HT-29 (cell line): ENCODE results near the gene SMU1. TPM values are rescaled to one million over a fixed set of nuclear protein-coding genes. Genes with fewer than 3 reads are reported as not detected.
A peak's percentile ranks its signal among the peaks of the same experiment; 100 is the strongest.

Experiments used
- DNase-seq: peaks from one replicate; pipeline ENCODE4 v3.0.0-alpha.2; 2015; ENCODE audit warnings: low spot score
- total RNA-seq: library from RNA; depleted of rRNA; stranded (reverse); fragments of >200 nt; shearing (Covaris generic); gene quantifications from 2 replicates; pipeline ENCODE4 v1.2.3, GENCODE V29; 2014; rRNA removed

Gene SMU1
- 11.5 and 11.8 TPM in 2 replicates for total RNA-seq

- DNase-seq, result peak; percentile 97
Measured at GRCh38 chr9:33076046-33077004, at the start of gene SMU1. Gene SMU1 (minus strand): TSS chr9:33076674. CDS start chr9:33076608, 66 bp downstream.

DNA sequence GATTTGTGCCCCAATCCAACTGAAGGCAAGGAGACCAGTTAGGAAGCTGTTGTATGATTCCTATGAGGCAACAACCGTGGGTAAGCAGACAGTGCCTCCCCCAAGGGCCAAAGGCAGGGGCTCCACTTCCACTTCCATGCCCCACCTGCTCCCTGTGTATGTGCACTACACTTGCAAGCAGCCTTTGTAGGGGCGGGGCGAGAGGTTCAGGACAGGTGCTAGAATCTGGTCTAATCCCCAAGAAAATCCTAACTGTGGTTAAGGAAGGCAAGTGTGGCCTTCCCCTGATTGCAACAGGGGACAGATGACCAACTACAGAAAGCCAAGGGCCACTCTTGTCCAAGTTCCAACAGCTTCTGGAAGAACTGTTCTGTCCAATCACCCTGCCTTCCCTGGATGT is 49.0 kb upstream of the SMU1 start:
- DNase-seq, result no peak

GRCh38 chr9:33124751-33125381 is 48.4 kb upstream of the SMU1 start:
- DNase-seq, result no peak

GRCh38 chr9:33124046-33124445 is 47.6 kb upstream of the SMU1 start:
- DNase-seq, result no peak

GRCh38 chr9:33123407-33124031 is 47.0 kb upstream of the SMU1 start:
- no peak for DNase-seq

GRCh38 chr9:33120620-33121019 is 44.1 kb upstream of the SMU1 start:
- DNase-seq, result no peak

DNA sequence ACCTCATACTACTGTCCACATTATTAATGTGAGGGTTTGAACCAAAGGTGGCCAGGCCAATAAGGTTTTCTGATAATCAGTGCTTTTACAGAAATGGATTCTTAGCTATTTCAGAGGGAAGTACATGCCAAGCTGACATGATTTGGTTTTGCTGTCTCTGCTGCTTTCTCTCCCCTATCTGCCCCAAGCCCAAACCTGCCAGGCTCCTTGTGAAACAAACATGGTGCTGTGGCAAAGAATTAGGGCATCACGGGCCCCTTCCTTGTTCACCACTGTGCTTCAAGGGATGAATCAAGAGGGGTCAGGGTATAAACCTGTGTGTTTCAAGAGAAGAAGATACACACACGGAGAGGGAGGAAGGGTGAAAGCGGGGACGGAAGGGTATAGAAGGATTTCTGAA is 41.3 kb upstream of the SMU1 start:
- no peak for DNase-seq

- no peak for DNase-seq
Measured at GRCh38 chr9:33117306-33117705, 40.8 kb upstream of the SMU1 start.

- DNase-seq, result no peak
Measured at GRCh38 chr9:33116860-33117259, 40.4 kb upstream of the SMU1 start.

DNA sequence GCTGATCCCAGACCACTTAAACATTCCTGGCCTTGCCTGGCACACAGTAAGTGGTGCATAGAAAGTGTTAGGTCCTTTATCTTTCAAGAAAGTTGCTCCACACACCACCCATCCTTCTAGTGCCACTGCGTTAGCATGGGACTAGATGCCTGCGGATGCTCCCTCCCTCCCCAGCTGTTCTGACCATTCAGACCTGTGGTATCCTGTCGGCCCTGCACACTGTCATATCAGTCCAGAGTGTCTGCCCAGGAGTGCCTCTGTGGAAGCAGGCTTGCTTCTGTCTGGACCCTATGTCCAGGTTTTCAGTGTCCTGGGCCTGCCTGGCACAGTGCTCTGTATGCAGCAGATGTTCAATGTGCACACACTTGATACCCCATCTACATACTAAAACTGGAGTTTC is 38.3 kb upstream of the SMU1 start:
- DNase-seq, result no peak

- no peak for DNase-seq
Measured at GRCh38 chr9:33113799-33114547, 37.5 kb upstream of the SMU1 start.

DNA sequence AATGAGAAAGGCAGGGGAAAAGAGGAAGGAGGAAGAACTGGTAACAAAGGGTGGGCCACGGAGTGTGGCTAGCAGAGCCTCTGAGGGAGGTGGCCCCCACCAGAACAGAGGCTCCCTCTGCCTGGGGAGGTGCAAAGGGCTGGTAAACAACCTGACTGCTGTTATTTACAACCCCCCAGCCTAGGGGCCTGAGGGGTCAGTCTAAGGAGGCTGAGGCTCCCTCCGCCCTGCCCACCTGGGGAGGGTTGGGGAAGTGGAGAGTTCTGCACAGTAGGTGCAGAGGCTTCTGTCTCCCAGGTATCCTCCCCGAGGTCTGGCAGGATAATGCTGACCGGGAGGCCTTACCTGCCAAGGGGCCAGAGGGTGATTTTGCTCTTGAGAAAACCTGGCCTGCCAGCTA is 35.6 kb upstream of the SMU1 start:
- no peak for DNase-seq

GRCh38 chr9:33111631-33112030 is 35.2 kb upstream of the SMU1 start:
- DNase-seq, result no peak

- DNase-seq, result no peak
Measured at GRCh38 chr9:33110686-33111085, 34.2 kb upstream of the SMU1 start.

DNA sequence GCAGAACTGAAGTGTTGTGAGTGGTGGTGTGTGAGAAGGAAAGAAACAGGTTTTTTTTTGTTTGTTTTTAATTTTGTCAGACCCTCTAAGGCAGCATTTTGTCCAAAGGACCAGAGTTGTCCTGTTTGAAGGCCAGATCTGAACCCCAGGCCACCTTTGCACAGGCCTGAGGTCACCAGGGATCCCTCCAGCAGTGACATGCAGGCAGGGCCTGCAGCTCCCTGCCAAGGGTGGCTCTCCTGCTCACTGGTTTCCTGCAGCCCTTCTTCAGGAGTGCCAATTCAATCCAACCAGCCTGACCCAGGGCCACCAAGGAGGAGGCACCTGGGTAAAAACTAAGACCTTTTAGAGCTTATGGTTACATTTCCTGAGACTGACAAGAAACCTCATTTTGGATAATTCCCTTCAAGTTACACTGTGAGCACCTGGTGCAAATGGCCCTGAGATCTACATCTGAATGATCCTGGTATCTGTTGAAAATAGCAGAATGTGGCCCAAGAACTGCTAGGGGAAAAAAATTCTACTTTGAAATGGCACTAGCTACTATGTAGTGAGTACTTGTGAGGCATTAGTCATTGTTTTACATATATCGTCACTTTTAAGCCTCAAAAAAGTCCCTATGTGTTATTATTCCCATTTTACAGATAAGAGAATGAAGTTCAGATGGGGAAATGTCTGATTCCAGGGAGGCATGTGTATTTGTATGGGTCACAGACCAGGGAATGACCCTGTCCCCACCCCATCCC is 33.5 kb upstream of the SMU1 start:
- DNase-seq, result no peak

DNA sequence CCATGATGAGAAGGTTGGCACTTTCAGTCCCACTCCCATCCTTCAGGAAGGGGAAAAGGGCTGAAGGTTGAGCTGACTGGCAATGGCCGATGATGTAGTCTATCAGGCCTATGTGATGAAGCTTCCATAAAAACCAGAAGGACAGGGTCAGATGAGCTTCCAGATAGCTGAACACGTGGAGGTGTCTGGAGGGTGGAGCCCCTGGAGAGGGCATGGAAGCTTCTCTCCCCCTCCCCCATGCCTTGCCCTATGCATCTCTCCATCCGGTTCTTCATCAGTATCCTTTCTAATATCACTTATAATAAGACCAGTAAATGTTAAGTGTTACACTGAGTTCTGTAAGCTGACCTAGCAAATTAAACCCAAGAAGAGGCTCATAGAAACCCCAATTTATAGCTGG is 32.6 kb upstream of the SMU1 start:
- DNase-seq, result no peak

DNA sequence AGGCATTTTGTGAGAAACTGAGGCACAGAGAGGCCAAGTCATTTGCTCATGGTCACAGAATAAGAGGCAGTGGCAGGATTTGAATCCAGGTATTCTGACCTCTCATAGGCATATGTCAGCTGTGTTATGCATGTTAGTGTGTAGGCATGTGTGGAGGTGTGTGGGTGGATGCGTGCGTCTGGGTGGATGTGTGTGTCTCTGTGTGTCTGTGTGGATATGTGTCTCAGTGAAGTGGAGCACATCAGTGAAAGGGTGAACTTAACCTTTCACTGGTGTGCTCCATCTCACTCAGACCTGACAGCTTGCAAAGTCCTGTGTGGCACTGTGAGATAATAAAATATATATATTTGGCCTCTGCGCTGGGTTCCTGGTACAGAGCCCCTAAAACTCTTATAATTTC is 32.0 kb upstream of the SMU1 start:
- DNase-seq, result no peak

DNA sequence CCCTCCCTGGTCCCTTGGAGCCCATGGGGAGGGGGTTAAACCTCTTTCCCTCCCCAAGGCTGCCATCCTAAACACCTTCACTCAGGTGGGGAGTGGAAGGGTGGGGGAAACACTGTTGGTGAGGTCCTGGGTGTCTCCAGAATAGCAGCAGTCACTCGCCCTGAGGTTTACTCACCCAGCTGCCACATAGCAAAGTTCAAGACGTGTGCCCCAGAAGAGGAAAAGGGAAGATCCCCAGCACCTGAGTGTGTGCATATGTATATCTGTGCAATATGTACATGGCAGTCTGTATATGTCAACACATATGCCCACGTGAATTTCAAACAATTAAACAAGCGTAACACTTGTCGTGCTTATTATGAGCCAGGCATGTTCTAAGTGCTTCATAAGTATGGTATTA is 31.3 kb upstream of the SMU1 start:
- no peak for DNase-seq

- no peak for DNase-seq
Measured at GRCh38 chr9:33106827-33107621, 30.6 kb upstream of the SMU1 start.

- no peak for DNase-seq
Measured at GRCh38 chr9:33106372-33106771, 29.9 kb upstream of the SMU1 start.
